HEK293T (cell line): ENCODE results near the gene FAM13C.

Source experiments
- ARNT ChIP-seq: fragments of 450-650 bp; IDR thresholded peaks from 2 replicates; pipeline ENCODE4 v1.6.1; 2017; ENCODE audit warnings: mild to moderate bottlenecking
- BHLHE40 ChIP-seq: fragments of 450-650 bp; IDR thresholded peaks from 2 replicates; pipeline ENCODE4 v1.6.1; 2016; ENCODE audit warnings: mild to moderate bottlenecking, moderate library complexity, borderline replicate concordance
- ELF4 ChIP-seq: fragments of 450-650 bp; IDR thresholded peaks from 2 replicates; pipeline ENCODE4 v1.6.1; 2017; ENCODE audit warnings: antibody characterized with exemption
- FOXA1 ChIP-seq: fragments of 450-650 bp; IDR thresholded peaks from 2 replicates; pipeline ENCODE4 v1.6.1; 2016; ENCODE audit warnings: mild to moderate bottlenecking
- FOXK2 ChIP-seq: fragments of 450-650 bp; IDR thresholded peaks from 2 replicates; pipeline ENCODE4 v1.6.1; 2016; ENCODE audit warnings: mild to moderate bottlenecking
- FOXM1 ChIP-seq: fragments of 450-650 bp; IDR thresholded peaks from 2 replicates; pipeline ENCODE4 v1.6.1; 2017; ENCODE audit warnings: mild to moderate bottlenecking, borderline replicate concordance
- L3MBTL2 ChIP-seq: fragments of 450-650 bp; conservative IDR thresholded peaks from 2 replicates; pipeline ENCODE4 v1.6.1; 2016; ENCODE audit warnings: mild to moderate bottlenecking
- LEF1 ChIP-seq: fragments of 450-650 bp; IDR thresholded peaks from 2 replicates; pipeline ENCODE4 v1.6.1; 2017; ENCODE audit warnings: mild to moderate bottlenecking, borderline replicate concordance
- NFRKB ChIP-seq: fragments of 450-650 bp; IDR thresholded peaks from 2 replicates; pipeline ENCODE4 v1.6.1; 2016; ENCODE audit warnings: mild to moderate bottlenecking, moderate library complexity
- PKNOX1 ChIP-seq: fragments of 450-650 bp; IDR thresholded peaks from 2 replicates; pipeline ENCODE4 v1.6.1; 2016
- SP1 ChIP-seq: fragments of 450-650 bp; IDR thresholded peaks from 2 replicates; pipeline ENCODE4 v1.6.1; 2017
- SUZ12 ChIP-seq: fragments of 450-650 bp; IDR thresholded peaks from 2 replicates; pipeline ENCODE4 v1.6.1; 2016; ENCODE audit warnings: mild to moderate bottlenecking
- ZNF384 ChIP-seq: fragments of 450-650 bp; IDR thresholded peaks from 2 replicates; pipeline ENCODE4 v1.6.1; 2016

DNA sequence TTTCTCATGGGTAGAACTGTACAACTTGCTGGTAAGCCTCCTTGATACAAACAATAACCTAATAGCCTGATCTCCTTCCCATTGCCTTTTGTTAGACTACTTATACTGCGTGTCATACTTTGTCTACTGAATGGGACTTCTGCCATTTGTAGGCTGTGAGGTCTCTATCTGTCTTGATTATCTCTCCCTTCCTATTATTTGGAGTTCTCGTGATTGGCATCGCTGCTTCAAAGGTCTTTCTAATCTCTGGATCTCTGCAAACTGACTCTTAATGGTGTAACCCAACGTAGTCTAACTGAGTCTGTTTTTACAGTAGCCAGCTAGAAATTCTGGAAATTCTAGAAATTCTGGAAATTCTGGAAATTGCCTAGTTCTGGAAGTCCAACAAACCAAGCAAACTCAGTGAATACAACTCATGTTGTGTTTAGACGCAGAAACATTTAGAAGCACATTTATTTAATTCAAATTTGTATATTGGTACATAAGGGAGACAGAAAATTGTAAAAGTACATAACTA lies 156.1 kb downstream of the FAM13C start:
- TF ChIP-seq SP1, result no peak
- no peak for TF ChIP-seq L3MBTL2
- no peak for TF ChIP-seq FOXM1
- no peak for TF ChIP-seq PKNOX1
- no peak for TF ChIP-seq ELF4
- no peak for TF ChIP-seq SUZ12
- no peak for TF ChIP-seq FOXA1
- TF ChIP-seq ZNF384, result no peak
- no peak for TF ChIP-seq NFRKB
- TF ChIP-seq FOXK2, result no peak
- no peak for TF ChIP-seq BHLHE40
- TF ChIP-seq ARNT, result no peak
- no peak for TF ChIP-seq LEF1
